Measurements from ENCODE around the gene LIMA1.
A peak's percentile ranks its signal among the peaks of the same experiment; 100 is the strongest.
"Not testable (repeated sequence)": the region's sequence is repeated elsewhere in the genome, so short reads cannot be mapped to it uniquely, and the experiment has no call there.

The LIMA1 gene

GRCh38 chr12:50283229-50283923 lies at the start of gene LIMA1:
TSS of gene LIMA1 (minus strand) at chr12:50283520. CDS start at chr12:50248751, 34,769 bp downstream.
- peak; percentile 79 to 85 for DNase-seq (ENCODE audit: low read depth in 2 of 2)

GRCh38 chr12:50331745-50332144 lies 48.4 kb upstream of the LIMA1 start:
- no peak for DNase-seq (ENCODE audit: low read depth in 2 of 2)

- DNase-seq (ENCODE audit: low read depth in 2 of 2) = not testable (repeated sequence)
Observed at GRCh38 chr12:50328664-50329063, 45.3 kb upstream of the LIMA1 start.

- no peak for DNase-seq (ENCODE audit: low read depth in 2 of 2)
Observed at GRCh38 chr12:50326590-50327284, 43.4 kb upstream of the LIMA1 start.

- DNase-seq (ENCODE audit: low read depth in 2 of 2) = no peak
Observed at GRCh38 chr12:50325890-50326391, 42.6 kb upstream of the LIMA1 start.

- not testable (repeated sequence) for DNase-seq (ENCODE audit: low read depth in 2 of 2)
Observed at GRCh38 chr12:50324770-50325169, 41.5 kb upstream of the LIMA1 start.

- DNase-seq (ENCODE audit: low read depth in 2 of 2) = not testable (repeated sequence)
Observed at GRCh38 chr12:50324077-50324476, 40.8 kb upstream of the LIMA1 start.

GRCh38 chr12:50322206-50322605 lies 38.9 kb upstream of the LIMA1 start:
- no peak for DNase-seq (ENCODE audit: low read depth in 2 of 2)

GRCh38 chr12:50317203-50317602 lies 33.9 kb upstream of the LIMA1 start:
- DNase-seq (ENCODE audit: low read depth in 2 of 2) = no peak

GRCh38 chr12:50315803-50316202 lies 32.5 kb upstream of the LIMA1 start:
- no peak for DNase-seq (ENCODE audit: low read depth in 2 of 2)

- no peak for DNase-seq (ENCODE audit: low read depth in 2 of 2)
Observed at GRCh38 chr12:50314636-50315312, 31.5 kb upstream of the LIMA1 start.

GRCh38 chr12:50313971-50314370 lies 30.7 kb upstream of the LIMA1 start:
- not testable (repeated sequence) for DNase-seq (ENCODE audit: low read depth in 2 of 2)

GRCh38 chr12:50313256-50313931 lies 30.1 kb upstream of the LIMA1 start:
- no peak for DNase-seq (ENCODE audit: low read depth in 2 of 2)

- not testable (repeated sequence) for DNase-seq (ENCODE audit: low read depth in 2 of 2)
Observed at GRCh38 chr12:50311858-50312609, 28.7 kb upstream of the LIMA1 start.

- no peak for DNase-seq (ENCODE audit: low read depth in 2 of 2)
Observed at GRCh38 chr12:50309950-50310349, 26.6 kb upstream of the LIMA1 start.

- no peak for DNase-seq (ENCODE audit: low read depth in 2 of 2)
Observed at GRCh38 chr12:50302686-50303085, 19.4 kb upstream of the LIMA1 start.

GRCh38 chr12:50297996-50298395 lies 14.7 kb upstream of the LIMA1 start:
- no peak for DNase-seq (ENCODE audit: low read depth in 2 of 2)

GRCh38 chr12:50297027-50297426 lies 13.7 kb upstream of the LIMA1 start:
- no peak for DNase-seq (ENCODE audit: low read depth in 2 of 2)

GRCh38 chr12:50296554-50296953 lies 13.2 kb upstream of the LIMA1 start:
- no peak for DNase-seq (ENCODE audit: low read depth in 2 of 2)

GRCh38 chr12:50291377-50291776 lies 8.1 kb upstream of the LIMA1 start:
- no peak for DNase-seq (ENCODE audit: low read depth in 2 of 2)

- not testable (repeated sequence) for DNase-seq (ENCODE audit: low read depth in 2 of 2)
Observed at GRCh38 chr12:50290692-50291091, 7.4 kb upstream of the LIMA1 start.

All from stimulated activated CD8-positive, alpha-beta memory T cell treated with anti-CD3 and anti-CD28 coated beads, Interleukin-2, amount 100 ng/mL, for 1 hour (primary cell).